Measurements from ENCODE around the gene PRG3. TPM values are rescaled to one million over a fixed set of nuclear protein-coding genes. Genes with fewer than 3 reads are reported as not detected.
"Not testable (repeated sequence)": the region's sequence is repeated elsewhere in the genome, so short reads cannot be mapped to it uniquely, and the experiment has no call there.

PRG3 gene
- polyA plus RNA-seq, 3 donors: not detected

DNA sequence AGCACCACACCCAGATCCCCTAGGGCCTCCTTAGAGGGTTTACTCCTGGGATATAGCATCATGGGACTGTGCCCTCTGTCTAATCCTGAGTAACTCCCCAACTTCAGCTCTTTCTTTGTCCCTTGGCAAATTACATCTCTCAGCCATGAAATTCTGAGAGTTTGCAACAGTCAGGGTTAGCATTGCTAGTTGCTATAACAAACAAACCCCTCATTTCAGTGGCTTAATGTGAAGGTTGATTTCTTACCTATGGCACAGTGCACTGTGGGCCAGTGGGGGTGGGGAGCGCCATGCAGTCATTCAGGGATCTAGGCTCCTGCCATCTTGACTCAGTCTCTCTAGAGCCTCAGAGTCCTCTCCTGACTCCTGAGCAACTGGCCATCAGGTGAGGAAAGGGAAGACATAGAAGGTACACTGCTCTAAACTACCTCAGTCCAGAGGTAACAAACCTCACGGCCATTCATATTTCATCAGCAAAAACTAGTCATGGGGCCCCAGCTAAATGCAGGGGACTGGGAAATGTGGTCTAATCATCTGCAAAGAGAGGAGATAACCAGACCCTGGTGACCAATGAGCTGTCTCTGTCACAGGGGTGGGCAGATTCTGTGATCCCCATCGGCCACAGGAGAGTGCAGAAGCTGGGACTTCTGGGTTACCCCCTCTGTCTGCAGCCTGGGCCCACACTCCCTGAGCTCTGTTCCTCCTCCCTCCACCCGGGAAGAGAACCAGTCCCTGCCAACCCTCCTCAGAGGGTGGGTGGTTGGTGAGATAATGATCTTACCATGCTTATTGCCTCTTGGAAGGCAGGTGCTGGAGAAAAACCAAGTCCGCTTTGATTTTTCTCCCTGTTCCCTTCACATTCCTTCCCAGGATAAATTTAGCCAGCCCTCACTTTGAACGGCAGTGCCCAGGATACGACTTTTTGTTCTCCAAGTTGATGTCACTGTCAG, 17.5 kb downstream of the PRG3 start:
- TF ChIP-seq, protein P1, sequence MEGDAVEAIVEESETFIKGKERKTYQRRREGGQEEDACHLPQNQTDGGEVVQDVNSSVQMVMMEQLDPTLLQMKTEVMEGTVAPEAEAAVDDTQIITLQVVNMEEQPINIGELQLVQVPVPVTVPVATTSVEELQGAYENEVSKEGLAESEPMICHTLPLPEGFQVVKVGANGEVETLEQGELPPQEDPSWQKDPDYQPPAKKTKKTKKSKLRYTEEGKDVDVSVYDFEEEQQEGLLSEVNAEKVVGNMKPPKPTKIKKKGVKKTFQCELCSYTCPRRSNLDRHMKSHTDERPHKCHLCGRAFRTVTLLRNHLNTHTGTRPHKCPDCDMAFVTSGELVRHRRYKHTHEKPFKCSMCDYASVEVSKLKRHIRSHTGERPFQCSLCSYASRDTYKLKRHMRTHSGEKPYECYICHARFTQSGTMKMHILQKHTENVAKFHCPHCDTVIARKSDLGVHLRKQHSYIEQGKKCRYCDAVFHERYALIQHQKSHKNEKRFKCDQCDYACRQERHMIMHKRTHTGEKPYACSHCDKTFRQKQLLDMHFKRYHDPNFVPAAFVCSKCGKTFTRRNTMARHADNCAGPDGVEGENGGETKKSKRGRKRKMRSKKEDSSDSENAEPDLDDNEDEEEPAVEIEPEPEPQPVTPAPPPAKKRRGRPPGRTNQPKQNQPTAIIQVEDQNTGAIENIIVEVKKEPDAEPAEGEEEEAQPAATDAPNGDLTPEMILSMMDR (IDR thresholded peaks at IDR 0.05): no peak
- Mint-ChIP-seq H3K27ac (no peak overlapping the region), H3K27me3 (ENCODE audit: low read depth in 3 of 3) (peaks cover 2 to 5% (median 5%) of the 10 kb centered on the region in 3 donors), H3K9me3 (peaks cover 0 to 12% (median 0%) of the 10 kb centered on the region in 7 donors), H3K4me3 (no peak overlapping the region), H3K36me3 (no peaks in the 10 kb centered on the region), H3K4me1 (peaks cover 4% of the 10 kb centered on the region)
- Histone ChIP-seq H2AFZ (ENCODE audit: insufficient read depth, low read depth, low read length, poor library complexity, severe bottlenecking) (no peak overlapping the region), H3K9me3 (replicated peaks in 1 of 2; ENCODE audit: control insufficient read depth in 1 of 2, insufficient read depth in 1 of 2, low read length in 2 of 2) (no peaks in the 10 kb centered on the region), H3K27me3 (ENCODE audit: control insufficient read depth in 2 of 2, insufficient read depth in 2 of 2, low read length in 2 of 2) (no peaks in the 10 kb centered on the region), H3K79me2 (ENCODE audit: insufficient read depth, low read length) (no peaks in the 10 kb centered on the region), H3K4me3 (replicated peaks in 1 of 3; ENCODE audit: low read depth in 2 of 3, low read length in 3 of 3) (no peak overlapping the region), H3K36me3 (replicated peaks in 1 of 2; ENCODE audit: control insufficient read depth in 1 of 2, insufficient read depth in 2 of 2, low read length in 2 of 2) (no peaks in the 10 kb centered on the region), H4K20me1 (ENCODE audit: insufficient read depth, low read length) (no peaks in the 10 kb centered on the region), H3K4me2 (replicated peaks; ENCODE audit: extremely low read depth, low read length, poor library complexity, severe bottlenecking) (no peak overlapping the region), H3K27ac (ENCODE audit: low read depth in 1 of 2, low read length in 2 of 2) (no peak overlapping the region), H3K9ac (ENCODE audit: insufficient read depth, low read length, poor library complexity, severe bottlenecking) (no peak overlapping the region), H3K4me1 (ENCODE audit: control insufficient read depth in 1 of 2, insufficient read depth in 2 of 2, low read length in 2 of 2) (peaks cover 5 to 7% of the 10 kb centered on the region in 2 donors)
- intact Hi-C loops (cut with micrococcal nuclease): no loop called here
- WGBS (ENCODE audit: insufficient coverage): 91% methylated on average over 3 of the region's 7 CpGs
- no peak for DNase-seq

DNA sequence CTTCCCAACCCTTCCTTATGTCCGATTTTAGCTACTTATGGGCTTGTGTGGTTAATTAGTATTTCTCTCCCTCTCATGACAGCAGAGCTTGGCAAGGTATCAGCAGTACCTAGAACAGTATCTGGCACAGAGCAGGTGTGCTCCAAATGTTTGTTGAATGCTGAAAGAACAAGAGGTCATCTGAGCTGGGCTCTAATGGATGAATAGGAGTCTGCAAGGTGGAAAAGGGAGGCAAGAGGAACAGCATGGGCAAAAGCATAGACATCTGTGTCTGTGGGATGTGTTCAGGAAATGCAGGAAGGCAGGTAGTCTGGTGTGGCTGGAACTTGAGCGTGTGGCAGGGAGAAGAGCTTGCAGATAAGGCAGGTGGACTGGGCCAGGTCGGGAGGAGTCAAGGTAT, 19.0 kb downstream of the PRG3 start:
- Histone ChIP-seq H3K4me1 (ENCODE audit: control insufficient read depth in 1 of 2, insufficient read depth in 2 of 2, low read length in 2 of 2) (peaks cover 0 to 2% of the 10 kb centered on the region in 2 donors), H3K79me2 (ENCODE audit: insufficient read depth, low read length) (no peaks in the 10 kb centered on the region), H3K4me3 (replicated peaks in 1 of 3; ENCODE audit: low read depth in 2 of 3, low read length in 3 of 3) (no peak overlapping the region), H4K20me1 (ENCODE audit: insufficient read depth, low read length) (no peaks in the 10 kb centered on the region), H3K9ac (ENCODE audit: insufficient read depth, low read length, poor library complexity, severe bottlenecking) (no peak overlapping the region), H3K4me2 (replicated peaks; ENCODE audit: extremely low read depth, low read length, poor library complexity, severe bottlenecking) (no peak overlapping the region), H3K36me3 (replicated peaks in 1 of 2; ENCODE audit: control insufficient read depth in 1 of 2, insufficient read depth in 2 of 2, low read length in 2 of 2) (no peaks in the 10 kb centered on the region), H3K27ac (ENCODE audit: low read depth in 1 of 2, low read length in 2 of 2) (no peak overlapping the region), H2AFZ (ENCODE audit: insufficient read depth, low read depth, low read length, poor library complexity, severe bottlenecking) (no peak overlapping the region), H3K27me3 (ENCODE audit: control insufficient read depth in 2 of 2, insufficient read depth in 2 of 2, low read length in 2 of 2) (no peaks in the 10 kb centered on the region), H3K9me3 (replicated peaks in 1 of 2; ENCODE audit: control insufficient read depth in 1 of 2, insufficient read depth in 1 of 2, low read length in 2 of 2) (no peaks in the 10 kb centered on the region)
- H3K4me1 Mint-ChIP-seq: no peaks in the 10 kb centered on the region
- no peak for DNase-seq
- no CpG with 5 or more reads among the region's 3 CpGs for WGBS (ENCODE audit: insufficient coverage)
- peaks cover 0 to 5% (median 2%) of the 10 kb centered on the region in 3 donors for H3K27me3 Mint-ChIP-seq (ENCODE audit: low read depth in 3 of 3)
- peaks cover 0 to 8% (median 0%) of the 10 kb centered on the region in 7 donors for H3K9me3 Mint-ChIP-seq
- no peak overlapping the region for H3K4me3 Mint-ChIP-seq
- intact Hi-C loops (cut with micrococcal nuclease): no loop called here
- TF ChIP-seq, protein P1 (IDR thresholded peaks at IDR 0.05): no peak
- H3K27ac Mint-ChIP-seq: no peak overlapping the region
- no peaks in the 10 kb centered on the region for H3K36me3 Mint-ChIP-seq

DNA sequence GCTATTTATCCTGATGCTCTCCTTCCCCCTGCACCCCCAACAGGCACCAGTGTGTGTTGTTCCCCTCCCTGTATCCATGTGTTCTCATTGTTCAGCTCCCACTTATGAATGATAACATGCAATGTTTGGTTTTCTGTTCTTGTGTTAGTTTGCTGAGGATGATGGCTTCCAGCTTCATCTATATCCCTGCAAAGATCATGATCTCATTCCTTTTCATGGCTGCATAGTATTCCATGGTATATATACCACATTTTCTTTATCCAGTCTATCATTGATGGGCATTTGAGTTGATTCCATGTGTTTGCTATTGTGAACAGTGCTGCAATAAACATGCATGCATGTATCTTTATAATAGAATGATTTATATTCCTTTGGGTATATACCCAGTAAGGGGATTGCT, 19.5 kb downstream of the PRG3 start:
- H3K27me3 Mint-ChIP-seq (ENCODE audit: low read depth in 3 of 3); H3K4me2 ChIP-seq (replicated peaks; ENCODE audit: extremely low read depth, low read length, poor library complexity, severe bottlenecking); H3K79me2 ChIP-seq (ENCODE audit: insufficient read depth, low read length); H3K4me3 ChIP-seq (replicated peaks in 1 of 3; ENCODE audit: low read depth in 2 of 3, low read length in 3 of 3); H3K36me3 Mint-ChIP-seq; H3K27me3 ChIP-seq (ENCODE audit: control insufficient read depth in 2 of 2, insufficient read depth in 2 of 2, low read length in 2 of 2); H3K9me3 ChIP-seq (replicated peaks in 1 of 2; ENCODE audit: control insufficient read depth in 1 of 2, insufficient read depth in 1 of 2, low read length in 2 of 2); H2AFZ ChIP-seq (ENCODE audit: insufficient read depth, low read depth, low read length, poor library complexity, severe bottlenecking); intact Hi-C loops (cut with micrococcal nuclease); H3K9ac ChIP-seq (ENCODE audit: insufficient read depth, low read length, poor library complexity, severe bottlenecking); H3K9me3 Mint-ChIP-seq; H3K27ac Mint-ChIP-seq; DNase-seq; H4K20me1 ChIP-seq (ENCODE audit: insufficient read depth, low read length); H3K36me3 ChIP-seq (replicated peaks in 1 of 2; ENCODE audit: control insufficient read depth in 1 of 2, insufficient read depth in 2 of 2, low read length in 2 of 2); H3K4me1 Mint-ChIP-seq; H3K4me3 Mint-ChIP-seq; H3K4me1 ChIP-seq (ENCODE audit: control insufficient read depth in 1 of 2, insufficient read depth in 2 of 2, low read length in 2 of 2); H3K27ac ChIP-seq (ENCODE audit: low read depth in 1 of 2, low read length in 2 of 2): not testable (repeated sequence)

Measured in CD14-positive monocyte (primary cell).